SU-DHL-6 (cell line): ENCODE data around the gene DOCK3.

Source experiments
- H2AFZ ChIP-seq: fragments of 200-600 bp; sonication (generic); 2 replicates; pipeline ENCODE4 v1.6.1; 2014; ENCODE audit warnings: low read depth, mild to moderate bottlenecking, moderate library complexity, mixed read lengths, antibody characterized with exemption, low read length; ENCODE audit not compliant: severe bottlenecking
- H3F3A ChIP-seq: fragments of 200-600 bp; shearing (Covaris generic); 2 replicates; pipeline ENCODE4 v1.6.0; 2016; ENCODE audit warnings: antibody characterized with exemption, mild to moderate bottlenecking; ENCODE audit not compliant: insufficient read depth
- H3K27ac ChIP-seq: fragments of 200-600 bp; sonication (generic); 2 replicates; pipeline ENCODE4 v1.5.1; 2016; ENCODE audit warnings: low read depth, mild to moderate bottlenecking, low read length, moderate library complexity, mixed read lengths
- H3K27me3 ChIP-seq: fragments of 200-600 bp; sonication (generic), shearing (Covaris generic); 2 replicates; pipeline ENCODE4 v1.6.0; 2014; ENCODE audit warnings: mild to moderate bottlenecking, low read length
- H3K36me3 ChIP-seq: fragments of 200-600 bp; sonication (generic); 2 replicates; pipeline ENCODE4 v1.6.1; 2014; ENCODE audit warnings: mild to moderate bottlenecking, low read length, mixed read lengths
- H3K4me2 ChIP-seq: fragments of 300-600, 200-600 bp; shearing (Covaris generic), sonication (generic); 2 replicates; pipeline ENCODE4 v1.6.0; 2014; ENCODE audit warnings: low read length, low read depth, mild to moderate bottlenecking; ENCODE audit not compliant: poor library complexity, severe bottlenecking
- H3K4me3 ChIP-seq: fragments of 200-600 bp; sonication (generic); 2 replicates; pipeline ENCODE4 v1.5.1; 2014; ENCODE audit warnings: antibody characterized with exemption, low read length, mild to moderate bottlenecking, mixed read lengths; ENCODE audit not compliant: insufficient read depth, poor library complexity, severe bottlenecking
- H3K79me2 ChIP-seq: fragments of 200-600 bp; sonication (generic); 2 replicates; pipeline ENCODE4 v1.6.1; 2014; ENCODE audit warnings: mild to moderate bottlenecking, low read length, moderate library complexity; ENCODE audit not compliant: insufficient read depth
- H3K9ac ChIP-seq: fragments of 200-600 bp; sonication (generic); 2 replicates; pipeline ENCODE4 v1.7.0; 2014; ENCODE audit warnings: mild to moderate bottlenecking, low read length
- H3K9me2 ChIP-seq: fragments of 200-600 bp; sonication (generic); replicated peaks from 2 replicates; pipeline ENCODE4 v1.6.1; 2014; ENCODE audit warnings: low read length; ENCODE audit not compliant: insufficient read depth
- H3K9me3 ChIP-seq: fragments of 200-600 bp; sonication (generic); 2 replicates; pipeline ENCODE4 v1.6.1; 2014; ENCODE audit warnings: low read length, mixed read lengths; ENCODE audit not compliant: insufficient read depth
- H4K20me1 ChIP-seq: fragments of 200-600 bp; sonication (generic); 2 replicates; pipeline ENCODE4 v1.6.1; 2014; ENCODE audit warnings: low read depth, mild to moderate bottlenecking, antibody characterized with exemption, low read length, moderate library complexity, mixed read lengths
- CTCF ChIP-seq: fragments of 200-600 bp; sonication (generic); IDR thresholded peaks from one replicate; pipeline ENCODE4 v1.5.1; 2017; ENCODE audit warnings: antibody characterized with exemption, mild to moderate bottlenecking, low read length, moderate library complexity; ENCODE audit not compliant: insufficient read depth, poor library complexity, severe bottlenecking
- EZH2phosphoT487 ChIP-seq: fragments of 200-600 bp; sonication (generic), shearing (Covaris generic); conservative IDR thresholded peaks from 2 replicates; pipeline ENCODE4 v1.6.1; 2018; ENCODE audit warnings: mild to moderate bottlenecking, antibody characterized with exemption, low read length, moderate library complexity, mixed read lengths

Gene DOCK3

GRCh38 chr3:50630877-50631276, 43.9 kb upstream of the DOCK3 start:
- no peaks in the 10 kb centered on the region for H3K9me2 ChIP-seq
- H3K4me3 ChIP-seq, result no peak overlapping the region
- H4K20me1 ChIP-seq, result no peaks in the 10 kb centered on the region
- no peaks in the 10 kb centered on the region for H3K9me3 ChIP-seq
- no peak overlapping the region for H3K27ac ChIP-seq
- H3K36me3 ChIP-seq, result no peaks in the 10 kb centered on the region
- no peaks in the 10 kb centered on the region for H3K79me2 ChIP-seq
- no peaks in the 10 kb centered on the region for H3F3A ChIP-seq
- no peak overlapping the region for H2AFZ ChIP-seq
- no peak overlapping the region for H3K9ac ChIP-seq
- no peak overlapping the region for H3K4me2 ChIP-seq
- TF ChIP-seq EZH2phosphoT487 (no peak), CTCF (no peak)
- no peaks in the 10 kb centered on the region for H3K27me3 ChIP-seq

GRCh38 chr3:50632450-50632849, 42.3 kb upstream of the DOCK3 start:
- Histone ChIP-seq H2AFZ (no peak overlapping the region), H3K27me3 (no peaks in the 10 kb centered on the region), H3K4me2 (no peak overlapping the region), H3F3A (no peaks in the 10 kb centered on the region), H3K79me2 (no peaks in the 10 kb centered on the region), H3K36me3 (no peaks in the 10 kb centered on the region), H4K20me1 (no peaks in the 10 kb centered on the region), H3K27ac (no peak overlapping the region), H3K9me3 (no peaks in the 10 kb centered on the region), H3K4me3 (no peak overlapping the region), H3K9me2 (no peaks in the 10 kb centered on the region), H3K9ac (no peak overlapping the region)
- TF ChIP-seq CTCF (no peak), EZH2phosphoT487 (no peak)

- Histone ChIP-seq H2AFZ (no peak overlapping the region), H3K4me3 (no peak overlapping the region), H3K27ac (no peak overlapping the region), H3K4me2 (no peak overlapping the region), H3K9ac (no peak overlapping the region), H3K9me3 (no peaks in the 10 kb centered on the region), H3F3A (no peaks in the 10 kb centered on the region), H4K20me1 (no peaks in the 10 kb centered on the region), H3K36me3 (no peaks in the 10 kb centered on the region), H3K9me2 (no peaks in the 10 kb centered on the region), H3K27me3 (no peaks in the 10 kb centered on the region), H3K79me2 (no peaks in the 10 kb centered on the region)
- TF ChIP-seq CTCF (no peak), EZH2phosphoT487 (no peak)
Observed at GRCh38 chr3:50633230-50633790, 41.4 kb upstream of the DOCK3 start.

GRCh38 chr3:50635066-50635465, 39.7 kb upstream of the DOCK3 start:
- H3F3A ChIP-seq, result no peaks in the 10 kb centered on the region
- no peaks in the 10 kb centered on the region for H3K36me3 ChIP-seq
- no peak overlapping the region for H3K4me3 ChIP-seq
- H2AFZ ChIP-seq, result no peak overlapping the region
- no peak overlapping the region for H3K27ac ChIP-seq
- H3K9me2 ChIP-seq, result no peaks in the 10 kb centered on the region
- no peak overlapping the region for H3K9ac ChIP-seq
- H3K27me3 ChIP-seq, result no peaks in the 10 kb centered on the region
- H4K20me1 ChIP-seq, result no peaks in the 10 kb centered on the region
- TF ChIP-seq CTCF (no peak), EZH2phosphoT487 (no peak)
- H3K4me2 ChIP-seq, result no peak overlapping the region
- no peaks in the 10 kb centered on the region for H3K79me2 ChIP-seq
- H3K9me3 ChIP-seq, result no peaks in the 10 kb centered on the region
